ENCODE data around the gene METRN. TPM values are rescaled to one million over a fixed set of nuclear protein-coding genes. Genes with fewer than 3 reads are reported as not detected.
A peak's percentile ranks its signal among the peaks of the same experiment; 100 is the strongest.

Gene METRN
- total RNA-seq, 4 donors from 2014 or later = 4.9 to 47.2 (median 35.2) TPM

DNA sequence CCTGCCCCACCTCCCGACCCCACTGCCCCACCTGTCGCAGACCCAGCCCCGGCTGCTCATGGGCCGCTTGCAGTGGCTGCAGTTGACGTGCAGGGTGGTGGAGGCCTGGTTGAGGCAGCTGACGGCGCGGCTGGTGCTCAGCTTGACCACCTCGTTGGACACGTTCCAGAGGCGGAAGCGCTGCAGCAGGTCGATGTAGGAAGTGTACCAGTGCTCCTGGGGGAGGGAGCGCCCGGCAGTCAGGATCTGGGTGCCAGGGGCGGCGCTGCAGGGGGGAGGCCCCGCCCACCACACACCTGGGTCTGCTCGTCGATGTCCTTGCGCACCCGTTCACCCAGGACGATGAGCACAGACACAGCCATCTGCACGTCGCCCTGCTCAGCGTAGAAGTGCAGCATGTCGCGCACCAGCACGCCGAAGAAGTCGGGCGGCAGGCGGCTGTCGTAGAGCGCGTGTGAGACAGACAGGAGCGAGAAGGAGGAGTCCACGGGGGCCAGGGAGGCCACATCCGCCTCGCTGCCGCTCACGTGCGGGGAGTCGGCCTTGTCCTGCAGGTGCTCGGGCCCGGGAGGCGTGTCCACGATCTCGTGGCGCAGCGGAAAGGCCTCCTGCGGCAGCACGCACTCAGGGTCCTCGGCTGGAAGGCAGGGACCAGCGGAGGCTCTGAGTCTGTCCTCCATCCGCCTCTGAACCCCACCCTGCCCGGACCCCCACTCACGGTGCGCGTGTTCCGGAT is 29.8 kb upstream of the METRN start:
- 91% methylated on average over 52 of the region's 61 CpGs; no CpG with 5 or more reads in 1 of the 2 donors for WGBS, 2 donors (ENCODE audit: low coverage in 1 of 2)
- in situ Hi-C loops (cut with MboI; ENCODE audit: low pct_ligation_motif_present in 1 of 4, low pct_unique_long_range_greater_than_20kb in 1 of 4, low sequenced_read_pairs in 3 of 4) = no loop called here
- intact Hi-C loops (cut with DNase I; ENCODE audit: low total_unique reads) = no loop called here
- no peaks in the 10 kb centered on the region for H3K27me3 ChIP-seq
- DNase-seq = no peak
- no peaks in the 10 kb centered on the region for H3K9me3 ChIP-seq
- peaks cover 42 to 57% (median 51%) of the 10 kb centered on the region in 4 donors for H3K4me1 ChIP-seq
- peak overlapping the region; percentile 55 to 90 (median 62) for H3K4me3 ChIP-seq
- TF ChIP-seq, protein P1, sequence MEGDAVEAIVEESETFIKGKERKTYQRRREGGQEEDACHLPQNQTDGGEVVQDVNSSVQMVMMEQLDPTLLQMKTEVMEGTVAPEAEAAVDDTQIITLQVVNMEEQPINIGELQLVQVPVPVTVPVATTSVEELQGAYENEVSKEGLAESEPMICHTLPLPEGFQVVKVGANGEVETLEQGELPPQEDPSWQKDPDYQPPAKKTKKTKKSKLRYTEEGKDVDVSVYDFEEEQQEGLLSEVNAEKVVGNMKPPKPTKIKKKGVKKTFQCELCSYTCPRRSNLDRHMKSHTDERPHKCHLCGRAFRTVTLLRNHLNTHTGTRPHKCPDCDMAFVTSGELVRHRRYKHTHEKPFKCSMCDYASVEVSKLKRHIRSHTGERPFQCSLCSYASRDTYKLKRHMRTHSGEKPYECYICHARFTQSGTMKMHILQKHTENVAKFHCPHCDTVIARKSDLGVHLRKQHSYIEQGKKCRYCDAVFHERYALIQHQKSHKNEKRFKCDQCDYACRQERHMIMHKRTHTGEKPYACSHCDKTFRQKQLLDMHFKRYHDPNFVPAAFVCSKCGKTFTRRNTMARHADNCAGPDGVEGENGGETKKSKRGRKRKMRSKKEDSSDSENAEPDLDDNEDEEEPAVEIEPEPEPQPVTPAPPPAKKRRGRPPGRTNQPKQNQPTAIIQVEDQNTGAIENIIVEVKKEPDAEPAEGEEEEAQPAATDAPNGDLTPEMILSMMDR (IDR thresholded peaks at IDR 0.05) = no peak
- TF ChIP-seq POLR2A (IDR thresholded peaks at IDR 0.05) (no peak), POLR2AphosphoS5 (IDR thresholded peaks at IDR 0.05) (no peak), EP300 (IDR thresholded peaks at IDR 0.05; ENCODE audit: low read depth) (no peak)
- peaks cover 0 to 9% (median 0%) of the 10 kb centered on the region in 4 donors for H3K36me3 ChIP-seq
- H3K27ac ChIP-seq = peak overlapping the region; percentile 78 to 94 (median 83)

GRCh38 chr16:685967-686366 is 29.0 kb upstream of the METRN start:
- Histone ChIP-seq H3K9me3 (no peaks in the 10 kb centered on the region), H3K27ac (no peak overlapping the region), H3K36me3 (peaks cover 0 to 9% (median 0%) of the 10 kb centered on the region in 4 donors), H3K4me3 (no peak overlapping the region), H3K4me1 (peaks cover 40 to 58% (median 53%) of the 10 kb centered on the region in 4 donors), H3K27me3 (no peaks in the 10 kb centered on the region)
- WGBS, 2 donors (ENCODE audit: low coverage in 1 of 2) = 48% methylated on average over 10 of the region's 10 CpGs; no CpG with 5 or more reads in 1 of the 2 donors
- TF ChIP-seq EP300 (IDR thresholded peaks at IDR 0.05; ENCODE audit: low read depth) = no peak
- no peak for TF ChIP-seq POLR2AphosphoS5 (IDR thresholded peaks at IDR 0.05)
- TF ChIP-seq, protein P1 (IDR thresholded peaks at IDR 0.05) = peak; percentile 29 to 53 (median 42)
- no peak for TF ChIP-seq POLR2A (IDR thresholded peaks at IDR 0.05)
- DNase-seq = peak; percentile 64
- intact Hi-C loops (cut with DNase I; ENCODE audit: low total_unique reads) = no loop called here
- in situ Hi-C loops (cut with MboI; ENCODE audit: low pct_ligation_motif_present in 1 of 4, low pct_unique_long_range_greater_than_20kb in 1 of 4, low sequenced_read_pairs in 3 of 4) = no loop called here

GRCh38 chr16:686459-687260 is 28.3 kb upstream of the METRN start:
- TF ChIP-seq, protein P1 (IDR thresholded peaks at IDR 0.05) = no peak
- no peak for TF ChIP-seq POLR2A (IDR thresholded peaks at IDR 0.05)
- TF ChIP-seq EP300 (IDR thresholded peaks at IDR 0.05; ENCODE audit: low read depth) = no peak
- TF ChIP-seq POLR2AphosphoS5 (IDR thresholded peaks at IDR 0.05) = no peak
- in situ Hi-C loops (cut with MboI; ENCODE audit: low pct_ligation_motif_present in 1 of 4, low pct_unique_long_range_greater_than_20kb in 1 of 4, low sequenced_read_pairs in 3 of 4) (no loop called here), intact Hi-C loops (cut with DNase I; ENCODE audit: low total_unique reads) (no loop called here)
- Histone ChIP-seq H3K27me3 (peaks cover 2% of the 10 kb centered on the region), H3K36me3 (peaks cover 0 to 9% (median 0%) of the 10 kb centered on the region in 4 donors), H3K4me3 (no peak overlapping the region), H3K9me3 (no peaks in the 10 kb centered on the region), H3K4me1 (peaks cover 33 to 51% (median 46%) of the 10 kb centered on the region in 4 donors), H3K27ac (no peak overlapping the region)
- 94% methylated on average over 38 of the region's 51 CpGs; no CpG with 5 or more reads in 1 of the 2 donors for WGBS, 2 donors (ENCODE audit: low coverage in 1 of 2)
- DNase-seq = no peak

DNA sequence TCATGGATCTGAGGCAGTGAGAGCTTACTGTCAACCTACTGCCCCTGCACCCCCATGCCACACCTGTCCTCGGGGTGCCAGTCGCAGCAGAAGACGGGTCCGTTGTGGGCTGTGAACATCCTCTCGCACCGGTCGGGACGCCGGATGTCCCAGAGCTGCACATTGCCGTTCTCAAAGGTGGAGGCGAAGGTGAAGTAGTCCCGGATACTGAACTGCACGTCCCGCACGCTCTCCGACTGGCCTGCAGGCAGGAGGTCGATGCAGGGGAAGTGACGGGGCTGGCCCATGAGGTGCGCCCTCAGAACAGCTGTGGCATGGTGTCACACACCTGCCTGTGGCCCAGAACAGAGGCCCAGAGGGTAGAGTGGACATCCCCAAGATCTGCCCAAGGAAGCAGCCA is 27.4 kb upstream of the METRN start:
- no peak for TF ChIP-seq POLR2A (IDR thresholded peaks at IDR 0.05)
- TF ChIP-seq, protein P1 (IDR thresholded peaks at IDR 0.05) = no peak
- TF ChIP-seq EP300 (IDR thresholded peaks at IDR 0.05; ENCODE audit: low read depth) = no peak
- TF ChIP-seq POLR2AphosphoS5 (IDR thresholded peaks at IDR 0.05) = no peak
- H3K4me3 ChIP-seq = no peak overlapping the region
- no peak overlapping the region for H3K27ac ChIP-seq
- DNase-seq = no peak
- H3K9me3 ChIP-seq = no peaks in the 10 kb centered on the region
- 90% methylated on average over 19 of the region's 19 CpGs; no CpG with 5 or more reads in 1 of the 2 donors for WGBS, 2 donors (ENCODE audit: low coverage in 1 of 2)
- peaks cover 11% of the 10 kb centered on the region for H3K27me3 ChIP-seq
- in situ Hi-C loops (cut with MboI; ENCODE audit: low pct_ligation_motif_present in 1 of 4, low pct_unique_long_range_greater_than_20kb in 1 of 4, low sequenced_read_pairs in 3 of 4) = no loop called here
- peaks cover 0 to 3% (median 0%) of the 10 kb centered on the region in 4 donors for H3K36me3 ChIP-seq
- peaks cover 26 to 43% (median 38%) of the 10 kb centered on the region in 4 donors for H3K4me1 ChIP-seq
- intact Hi-C loops (cut with DNase I; ENCODE audit: low total_unique reads) = no loop called here

All from transverse colon (tissue), 4 donors.